Neural progenitor cell (in vitro differentiated cells): ENCODE results near the gene CPT1B. TPM values are rescaled to one million over a fixed set of nuclear protein-coding genes. Genes with fewer than 3 reads are reported as not detected.

Experiments
- DNase-seq: peaks from one replicate; pipeline ENCODE4 v3.0.0-alpha.2; 2016; ENCODE audit warnings: low spot score
- H2AFZ ChIP-seq: fragments of 200-600 bp; sonication (generic); replicated peaks from 2 replicates; pipeline ENCODE4 v1.6.1; 2016; ENCODE audit warnings: antibody characterized with exemption
- H3F3A ChIP-seq: fragments of 200-600 bp; sonication (generic); 2 replicates; pipeline ENCODE4 v1.6.1; 2016; ENCODE audit warnings: antibody characterized with exemption, low read depth
- H3K27ac ChIP-seq: fragments of 200-600 bp; sonication (generic); 2 replicates; pipeline ENCODE4 v1.5.1; 2016; ENCODE audit warnings: mild to moderate bottlenecking
- H3K27me3 ChIP-seq: fragments of 200-600 bp; sonication (generic); 2 replicates; pipeline ENCODE4 v1.6.1; 2016; ENCODE audit warnings: mild to moderate bottlenecking, moderate library complexity
- H3K36me3 ChIP-seq: fragments of 200-600 bp; sonication (generic); 2 replicates; pipeline ENCODE4 v1.5.1; 2016
- H3K4me1 ChIP-seq: fragments of 200-600 bp; sonication (generic); 2 replicates; pipeline ENCODE4 v1.6.1; 2016; ENCODE audit warnings: mixed run types
- H3K4me2 ChIP-seq: fragments of 200-600 bp; sonication (generic); 2 replicates; pipeline ENCODE4 v1.6.1; 2016
- H3K4me3 ChIP-seq: fragments of 200-600 bp; sonication (generic); 2 replicates; pipeline ENCODE4 v1.5.1; 2016
- H3K79me2 ChIP-seq: fragments of 200-600 bp; sonication (generic); 2 replicates; pipeline ENCODE4 v1.6.1; 2016; ENCODE audit warnings: low read depth
- H3K9ac ChIP-seq: fragments of 200-600 bp; sonication (generic); 2 replicates; pipeline ENCODE4 v1.6.1; 2016
- H3K9me3 ChIP-seq: fragments of 200-600 bp; sonication (generic); 2 replicates; pipeline ENCODE4 v1.5.1; 2016; ENCODE audit warnings: low read depth
- H4K20me1 ChIP-seq: fragments of 200-600 bp; sonication (generic); 2 replicates; pipeline ENCODE4 v1.6.1; 2016; ENCODE audit warnings: low read depth
- H3K27ac Mint-ChIP-seq: 3 replicates; pipeline ENCODE4 v1.8.0; 2021; ENCODE audit warnings: mixed read lengths
- H3K27me3 Mint-ChIP-seq: 2 replicates; pipeline ENCODE4 v1.8.0; 2022; ENCODE audit warnings: low read depth, mild to moderate bottlenecking, inconsistent platforms, moderate library complexity, mixed read lengths; ENCODE audit not compliant: insufficient read depth
- H3K36me3 Mint-ChIP-seq: 3 replicates; pipeline ENCODE4 v1.8.0; 2021; ENCODE audit warnings: mixed read lengths
- H3K4me1 Mint-ChIP-seq: 3 replicates; pipeline ENCODE4 v1.8.0; 2021; ENCODE audit warnings: mixed read lengths
- H3K4me3 Mint-ChIP-seq: 3 replicates; pipeline ENCODE4 v1.8.0; 2021; ENCODE audit warnings: mild to moderate bottlenecking, moderate library complexity, mixed read lengths
- H3K9me3 Mint-ChIP-seq: 3 replicates; pipeline ENCODE4 v1.8.0; 2020; ENCODE audit warnings: mixed read lengths
- EZH2 ChIP-seq: fragments of 200-600 bp; sonication (generic); IDR thresholded peaks from 2 replicates; pipeline ENCODE4 v1.6.1; 2017; ENCODE audit warnings: antibody characterized with exemption, mild to moderate bottlenecking, moderate library complexity
- EZH2phosphoT487 ChIP-seq: fragments of 200-600 bp; sonication (generic); IDR thresholded peaks from 2 replicates; pipeline ENCODE4 v1.6.1; 2017; ENCODE audit warnings: antibody characterized with exemption
- total RNA-seq: library from RNA; depleted of rRNA; stranded (reverse); fragments of >200 nt; gene quantifications from 2 replicates; pipeline ENCODE4 v1.2.3, GENCODE V29; 2015; ENCODE audit warnings: low replicate concordance
- TF ChIP-seq, protein P1 (sequence below): fragments of 200-600 bp; sonication (generic); IDR thresholded peaks from 2 replicates; pipeline ENCODE4 v1.5.1; 2017; ENCODE audit warnings: antibody characterized with exemption, mild to moderate bottlenecking

Gene CPT1B
- total RNA-seq, 1 donor from 2014 or later = 33.9 TPM

- H3K9me3 Mint-ChIP-seq = peaks cover 3% of the 10 kb centered on the region
- no peaks in the 10 kb centered on the region for H3K9me3 ChIP-seq
- H3K27me3 Mint-ChIP-seq = no peaks in the 10 kb centered on the region
Measured at GRCh38 chr22:50612528-50613221, 34.4 kb upstream of the CPT1B start.

DNA sequence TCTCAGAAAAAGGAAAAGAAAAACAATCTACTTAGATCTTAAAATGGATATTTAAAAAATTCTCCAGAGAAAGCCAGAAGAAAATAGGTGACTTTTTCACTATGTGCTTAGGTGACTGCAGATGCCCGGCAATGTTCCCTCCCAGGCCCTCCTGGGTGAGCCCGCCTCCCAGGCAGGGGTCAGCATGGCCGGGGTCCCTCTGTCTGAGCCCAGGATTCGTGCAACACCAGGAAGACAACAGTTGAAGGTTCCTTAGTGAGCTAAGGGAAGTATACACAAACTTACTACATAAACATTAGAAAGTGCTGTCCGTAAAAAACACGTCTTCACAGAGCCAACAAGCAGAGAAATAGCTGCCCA, 33.9 kb upstream of the CPT1B start:
- no peaks in the 10 kb centered on the region for H3K9me3 ChIP-seq
- H3K4me3 Mint-ChIP-seq = no peak overlapping the region
- H3K27me3 Mint-ChIP-seq = no peaks in the 10 kb centered on the region
- H3K36me3 ChIP-seq = no peaks in the 10 kb centered on the region
- no peak overlapping the region for H2AFZ ChIP-seq
- H3K27ac ChIP-seq = no peak overlapping the region
- no peak overlapping the region for H3K4me2 ChIP-seq
- no peaks in the 10 kb centered on the region for H3K79me2 ChIP-seq
- peaks cover 2% of the 10 kb centered on the region for H3K9me3 Mint-ChIP-seq
- H3K9ac ChIP-seq = no peak overlapping the region
- H3K27me3 ChIP-seq = peaks cover 25% of the 10 kb centered on the region
- TF ChIP-seq, protein P1, sequence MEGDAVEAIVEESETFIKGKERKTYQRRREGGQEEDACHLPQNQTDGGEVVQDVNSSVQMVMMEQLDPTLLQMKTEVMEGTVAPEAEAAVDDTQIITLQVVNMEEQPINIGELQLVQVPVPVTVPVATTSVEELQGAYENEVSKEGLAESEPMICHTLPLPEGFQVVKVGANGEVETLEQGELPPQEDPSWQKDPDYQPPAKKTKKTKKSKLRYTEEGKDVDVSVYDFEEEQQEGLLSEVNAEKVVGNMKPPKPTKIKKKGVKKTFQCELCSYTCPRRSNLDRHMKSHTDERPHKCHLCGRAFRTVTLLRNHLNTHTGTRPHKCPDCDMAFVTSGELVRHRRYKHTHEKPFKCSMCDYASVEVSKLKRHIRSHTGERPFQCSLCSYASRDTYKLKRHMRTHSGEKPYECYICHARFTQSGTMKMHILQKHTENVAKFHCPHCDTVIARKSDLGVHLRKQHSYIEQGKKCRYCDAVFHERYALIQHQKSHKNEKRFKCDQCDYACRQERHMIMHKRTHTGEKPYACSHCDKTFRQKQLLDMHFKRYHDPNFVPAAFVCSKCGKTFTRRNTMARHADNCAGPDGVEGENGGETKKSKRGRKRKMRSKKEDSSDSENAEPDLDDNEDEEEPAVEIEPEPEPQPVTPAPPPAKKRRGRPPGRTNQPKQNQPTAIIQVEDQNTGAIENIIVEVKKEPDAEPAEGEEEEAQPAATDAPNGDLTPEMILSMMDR = no peak
- no peak for TF ChIP-seq EZH2phosphoT487
- no peak for TF ChIP-seq EZH2
- peaks cover 8% of the 10 kb centered on the region for H3F3A ChIP-seq
- H3K4me1 Mint-ChIP-seq = peaks cover 3% of the 10 kb centered on the region
- H4K20me1 ChIP-seq = no peaks in the 10 kb centered on the region
- no peak for DNase-seq
- H3K4me1 ChIP-seq = no peaks in the 10 kb centered on the region
- H3K4me3 ChIP-seq = no peak overlapping the region
- H3K27ac Mint-ChIP-seq = no peak overlapping the region
- peaks cover 1% of the 10 kb centered on the region for H3K36me3 Mint-ChIP-seq

More at GRCh38 chr22:50612528-50613221, 34.4 kb upstream of the CPT1B start:
- H2AFZ ChIP-seq = no peak overlapping the region
- DNase-seq = peak; percentile 52
- peaks cover 25% of the 10 kb centered on the region for H3K27me3 ChIP-seq
- H3K4me1 ChIP-seq = no peaks in the 10 kb centered on the region
- no peak overlapping the region for H3K27ac Mint-ChIP-seq
- no peak overlapping the region for H3K4me3 ChIP-seq
- H3K79me2 ChIP-seq = no peaks in the 10 kb centered on the region
- peaks cover 8% of the 10 kb centered on the region for H3F3A ChIP-seq
- peaks cover 3% of the 10 kb centered on the region for H3K4me1 Mint-ChIP-seq
- no peak overlapping the region for H3K4me2 ChIP-seq
- no peak for TF ChIP-seq EZH2phosphoT487
- TF ChIP-seq, protein P1 = no peak
- no peak for TF ChIP-seq EZH2
- no peaks in the 10 kb centered on the region for H4K20me1 ChIP-seq
- H3K9ac ChIP-seq = no peak overlapping the region
- peak overlapping the region; percentile 43 for H3K4me3 Mint-ChIP-seq
- H3K36me3 Mint-ChIP-seq = peaks cover 1% of the 10 kb centered on the region
- H3K27ac ChIP-seq = no peak overlapping the region
- no peaks in the 10 kb centered on the region for H3K36me3 ChIP-seq

DNA sequence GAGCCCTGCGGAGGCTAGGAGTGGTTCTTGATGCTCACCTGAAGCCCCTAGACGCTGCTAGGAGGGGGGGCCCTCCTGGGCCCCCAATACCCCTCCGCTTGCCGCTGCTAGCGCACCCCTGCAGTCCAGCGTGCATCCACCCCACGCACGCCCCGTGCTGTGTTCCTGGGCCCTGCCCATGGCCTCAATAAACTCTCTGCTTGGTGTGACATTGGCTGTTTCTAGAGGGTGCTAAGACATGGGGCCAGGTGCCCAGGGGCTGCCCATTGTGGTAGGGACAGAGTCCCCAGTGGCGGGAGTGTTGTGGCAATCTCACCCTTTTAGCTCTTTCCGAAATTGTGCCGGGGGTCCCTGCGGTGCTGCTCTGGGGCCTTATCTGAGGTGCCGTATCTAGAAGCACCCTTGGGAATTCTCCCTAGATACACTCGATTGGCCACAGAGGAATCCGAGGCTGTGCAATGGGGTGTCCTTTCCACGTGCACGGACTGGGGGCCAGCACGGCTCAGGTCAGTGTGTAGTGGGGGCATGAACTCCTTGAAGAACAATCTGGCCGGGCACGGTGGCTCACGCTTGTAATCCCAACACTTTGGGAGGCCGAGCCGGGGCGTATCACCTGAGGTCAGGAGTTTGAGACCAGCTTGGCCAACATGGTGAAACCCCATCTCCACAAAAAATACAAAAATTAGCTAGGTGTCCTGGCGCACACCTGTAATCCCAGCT, 33.3 kb upstream of the CPT1B start:
- Mint-ChIP-seq H3K9me3 (peaks cover 2% of the 10 kb centered on the region), H3K4me3 (no peak overlapping the region), H3K4me1 (peaks cover 3% of the 10 kb centered on the region), H3K27ac (no peak overlapping the region), H3K27me3 (no peaks in the 10 kb centered on the region), H3K36me3 (peaks cover 1% of the 10 kb centered on the region)
- no peak for DNase-seq
- H3K79me2 ChIP-seq = no peaks in the 10 kb centered on the region
- no peak overlapping the region for H3K9ac ChIP-seq
- H3K4me3 ChIP-seq = no peak overlapping the region
- no peaks in the 10 kb centered on the region for H3K9me3 ChIP-seq
- peaks cover 8% of the 10 kb centered on the region for H3F3A ChIP-seq
- H4K20me1 ChIP-seq = no peaks in the 10 kb centered on the region
- H2AFZ ChIP-seq = no peak overlapping the region
- TF ChIP-seq, protein P1 = no peak
- TF ChIP-seq EZH2phosphoT487 (no peak), EZH2 (no peak)
- no peaks in the 10 kb centered on the region for H3K4me1 ChIP-seq
- H3K27me3 ChIP-seq = peaks cover 25% of the 10 kb centered on the region
- no peaks in the 10 kb centered on the region for H3K36me3 ChIP-seq
- H3K4me2 ChIP-seq = no peak overlapping the region
- H3K27ac ChIP-seq = no peak overlapping the region
